H54 (cell line): Measurements from ENCODE around the gene IL37.
"Not testable (repeated sequence)": the region's sequence is repeated elsewhere in the genome, so short reads cannot be mapped to it uniquely, and the experiment has no call there.

ENCODE experiments used
- DNase-seq: peaks from one replicate; pipeline ENCODE4 v3.0.0; 2011; ENCODE audit warnings: low spot score, mixed read lengths; ENCODE audit not compliant: insufficient read length
- FAIRE-seq: peaks from 3 replicates; lab custom pipeline; 2011; peaks lifted over from hg19 to GRCh38; lab: Jason Lieb, UNC
- POLR2A ChIP-seq: IDR thresholded peaks from 2 replicates; pipeline ENCODE4 v1.6.1; 2011; ENCODE audit warnings: low read depth, mild to moderate bottlenecking, low read length

Gene IL37

DNA sequence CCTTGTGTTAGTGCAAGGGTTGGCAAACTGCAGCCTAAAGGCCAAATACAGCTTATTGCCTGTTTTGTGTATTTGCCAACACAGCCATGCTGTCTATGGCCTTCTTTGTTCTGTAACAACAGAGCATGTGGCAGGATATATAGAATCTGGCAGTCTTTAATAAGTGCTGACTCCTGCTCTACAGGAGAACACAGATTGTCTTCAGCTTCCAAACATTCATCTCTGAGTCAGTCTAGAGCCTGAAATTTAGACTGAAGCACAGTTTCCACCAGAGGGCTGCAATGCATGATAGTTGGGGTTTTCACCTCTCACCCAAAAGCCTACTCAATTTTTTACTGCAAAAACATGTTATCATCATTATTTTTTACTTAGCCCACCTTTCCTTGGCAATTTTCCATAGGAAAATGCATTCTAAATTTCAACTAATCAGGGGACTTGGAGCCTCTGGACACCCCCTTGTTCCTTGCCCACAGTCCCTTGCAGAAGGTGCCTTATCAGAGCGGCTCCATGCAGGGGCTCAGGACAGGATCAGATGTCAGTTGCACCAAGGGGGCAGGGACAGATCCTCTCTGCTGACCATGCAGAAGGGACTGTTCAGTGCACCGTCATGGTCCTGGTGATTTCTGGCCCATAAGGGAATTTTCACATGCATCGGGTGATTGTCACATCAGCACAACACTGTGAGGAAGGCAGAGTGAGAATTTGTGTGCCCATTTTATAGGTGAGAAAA is 12.4 kb downstream of the IL37 start:
- DNase-seq (no peak), FAIRE-seq (no peak)
- no peak for TF ChIP-seq POLR2A

DNA sequence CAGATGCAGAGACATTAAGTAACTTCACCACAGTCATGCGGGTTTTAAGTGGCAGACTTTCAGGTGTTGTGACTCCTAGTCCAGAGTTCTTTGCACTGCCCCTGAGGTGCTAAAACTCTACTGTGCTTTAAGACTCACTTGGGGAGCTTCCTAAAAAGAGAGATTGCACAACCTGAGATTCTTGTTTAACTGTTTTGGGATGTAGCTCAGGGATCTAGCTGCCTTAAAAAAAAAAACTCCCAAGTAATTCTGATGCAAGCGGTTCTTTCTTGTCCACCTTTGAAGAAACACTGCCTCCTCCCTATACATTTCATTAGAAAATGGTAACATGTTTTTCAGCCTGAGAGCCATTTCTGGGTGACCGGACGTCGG is 13.0 kb downstream of the IL37 start:
- TF ChIP-seq POLR2A, result no peak
- DNase-seq (no peak), FAIRE-seq (no peak)

DNA sequence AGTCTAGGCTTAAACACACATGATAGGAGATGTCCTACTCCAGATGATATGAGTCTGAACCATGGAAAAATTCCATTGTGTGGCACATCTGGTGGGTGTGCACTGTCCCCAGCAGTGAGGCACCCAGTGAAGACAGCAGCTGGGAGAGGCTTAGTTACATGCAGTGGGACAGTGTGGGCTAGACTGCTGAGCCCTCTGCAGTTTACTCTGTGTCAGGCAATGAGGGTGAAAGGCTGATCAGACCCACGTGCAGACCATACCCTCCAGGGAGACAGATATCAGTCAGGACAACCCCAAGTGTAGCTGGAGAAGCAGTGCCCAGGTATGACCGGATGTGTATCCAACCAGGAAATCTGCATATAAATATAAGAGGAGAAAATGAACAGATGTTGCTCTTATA is 13.4 kb downstream of the IL37 start:
- FAIRE-seq, result no peak

DNA sequence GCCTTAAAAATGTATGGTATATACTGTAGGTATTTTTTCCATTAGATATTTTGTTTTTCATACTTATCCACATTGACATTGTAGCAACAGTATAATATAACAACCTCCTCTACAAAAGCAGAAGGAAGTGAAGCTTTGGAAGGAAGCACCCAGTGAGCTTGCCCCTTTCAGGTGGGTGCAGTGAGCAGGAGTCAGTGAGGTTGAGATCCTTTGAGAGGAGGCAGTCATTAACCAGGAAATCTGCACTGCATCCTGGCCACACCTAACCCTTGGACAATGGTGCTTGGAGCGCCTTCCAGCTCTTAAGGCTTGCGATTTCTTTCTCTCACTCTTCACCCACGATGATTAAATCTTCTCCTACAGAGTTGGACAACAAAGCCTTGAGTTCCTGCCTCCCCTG is 13.9 kb downstream of the IL37 start:
- DNase-seq, result no peak
- no peak for TF ChIP-seq POLR2A
- FAIRE-seq, result no peak

More for the DNA sequence above, 13.4 kb downstream of the IL37 start:
- TF ChIP-seq POLR2A, result no peak
- DNase-seq, result no peak

DNA sequence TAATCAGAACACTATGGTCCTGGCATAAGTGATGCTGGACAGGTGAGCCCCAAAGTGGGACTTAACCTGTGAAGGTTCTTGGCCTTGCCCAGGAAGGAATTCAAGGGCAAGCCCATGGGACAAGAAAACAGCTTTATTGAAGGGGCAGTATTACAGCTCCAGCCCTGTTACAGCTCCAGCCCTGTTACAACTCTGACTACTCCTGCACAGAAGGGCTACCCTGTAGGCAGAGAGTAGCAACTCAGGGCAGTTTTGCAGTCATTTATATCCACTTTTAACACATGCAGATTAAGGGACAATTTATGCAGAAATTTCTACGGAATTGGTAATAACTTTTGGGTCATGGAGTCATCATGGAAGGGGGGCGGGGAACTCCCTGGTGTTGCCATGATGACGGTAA is 15.7 kb downstream of the IL37 start:
- no peak for TF ChIP-seq POLR2A
- FAIRE-seq (no peak), DNase-seq (no peak)

DNA sequence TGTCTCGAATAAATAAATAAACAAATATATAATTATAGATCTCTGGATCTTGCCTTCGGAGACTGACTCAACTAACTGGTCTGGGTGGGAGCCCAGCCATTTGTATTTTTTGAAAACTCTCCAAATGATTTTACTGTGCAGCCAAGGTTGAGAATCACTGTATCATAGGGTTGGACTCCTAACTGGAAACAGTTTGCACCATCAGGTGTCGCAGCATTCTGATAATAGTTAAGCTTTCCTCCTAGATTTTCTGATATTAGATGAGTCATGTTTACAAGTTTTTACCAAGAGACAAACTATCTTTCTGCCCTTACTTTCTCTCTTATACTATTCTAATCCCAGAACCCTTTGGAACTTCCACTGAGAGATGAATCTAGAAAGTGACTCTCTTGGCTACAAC is 16.8 kb downstream of the IL37 start:
- DNase-seq (no peak), FAIRE-seq (no peak)
- no peak for TF ChIP-seq POLR2A

GRCh38 chr2:112933261-112933660 is 22.3 kb downstream of the IL37 start:
- no peak for TF ChIP-seq POLR2A
- no peak for FAIRE-seq
- no peak for DNase-seq

- FAIRE-seq, result not testable (repeated sequence)
Observed at GRCh38 chr2:112934117-112934516, 23.2 kb downstream of the IL37 start.

DNA sequence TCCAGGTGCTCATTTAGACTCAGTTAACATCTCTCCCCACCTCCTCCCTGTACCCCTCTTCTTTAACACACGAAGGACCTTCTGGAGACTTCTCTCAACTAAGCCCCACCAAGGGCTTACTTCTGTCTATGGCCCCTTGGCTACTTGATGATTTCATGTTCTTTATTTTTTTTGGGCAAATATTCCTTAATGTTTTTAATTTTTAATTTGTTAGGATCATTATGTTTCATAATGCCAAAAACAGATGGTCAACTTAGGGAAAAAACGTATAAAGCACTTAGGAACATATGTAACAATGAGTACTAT is 25.9 kb downstream of the IL37 start:
- no peak for FAIRE-seq
- TF ChIP-seq POLR2A, result no peak
- DNase-seq, result no peak

More at GRCh38 chr2:112934117-112934516, 23.2 kb downstream of the IL37 start:
- not testable (repeated sequence) for DNase-seq

GRCh38 chr2:112938904-112939303 is 27.9 kb downstream of the IL37 start:
- FAIRE-seq (peak; percentile 81), DNase-seq (peak; percentile 19)
- no peak for TF ChIP-seq POLR2A

GRCh38 chr2:112939425-112939824 is 28.5 kb downstream of the IL37 start:
- DNase-seq (no peak), FAIRE-seq (no peak)
- no peak for TF ChIP-seq POLR2A

DNA sequence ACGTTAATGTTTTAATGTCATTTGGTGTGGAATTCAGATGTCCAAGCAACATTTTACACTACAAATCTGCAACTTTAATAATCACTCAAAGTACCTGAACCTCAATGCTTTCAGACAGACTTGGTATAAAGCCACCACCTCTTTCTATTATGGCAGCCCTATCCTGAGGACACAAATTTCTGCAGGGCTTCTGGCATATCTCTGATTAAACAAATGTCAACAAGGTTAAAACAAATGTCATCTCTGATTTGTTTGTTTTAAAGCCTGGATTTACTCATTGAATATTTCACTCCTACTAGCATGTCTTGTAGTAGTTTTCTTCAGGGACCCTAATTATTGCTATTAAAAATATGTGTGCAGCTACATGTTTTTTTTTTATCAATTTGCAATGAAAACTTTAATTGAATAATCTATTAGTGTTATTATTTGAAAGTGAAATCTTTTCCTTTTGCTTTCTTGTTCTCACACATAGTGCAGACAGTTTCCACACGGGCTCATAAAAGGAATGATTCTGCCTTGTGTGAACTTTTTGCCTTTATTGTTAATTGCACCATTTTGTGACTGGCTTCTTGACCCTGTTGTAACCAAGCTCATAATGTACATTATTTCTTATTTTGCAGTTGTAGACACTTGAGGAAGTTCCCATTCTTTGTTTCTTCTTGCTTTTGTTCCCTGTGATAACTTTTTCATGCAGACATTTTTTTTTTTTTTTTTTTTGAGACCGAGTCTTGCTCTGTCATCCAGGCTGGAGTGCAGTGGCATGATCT is 30.1 kb downstream of the IL37 start:
- no peak for TF ChIP-seq POLR2A
- no peak for DNase-seq
- no peak for FAIRE-seq

DNA sequence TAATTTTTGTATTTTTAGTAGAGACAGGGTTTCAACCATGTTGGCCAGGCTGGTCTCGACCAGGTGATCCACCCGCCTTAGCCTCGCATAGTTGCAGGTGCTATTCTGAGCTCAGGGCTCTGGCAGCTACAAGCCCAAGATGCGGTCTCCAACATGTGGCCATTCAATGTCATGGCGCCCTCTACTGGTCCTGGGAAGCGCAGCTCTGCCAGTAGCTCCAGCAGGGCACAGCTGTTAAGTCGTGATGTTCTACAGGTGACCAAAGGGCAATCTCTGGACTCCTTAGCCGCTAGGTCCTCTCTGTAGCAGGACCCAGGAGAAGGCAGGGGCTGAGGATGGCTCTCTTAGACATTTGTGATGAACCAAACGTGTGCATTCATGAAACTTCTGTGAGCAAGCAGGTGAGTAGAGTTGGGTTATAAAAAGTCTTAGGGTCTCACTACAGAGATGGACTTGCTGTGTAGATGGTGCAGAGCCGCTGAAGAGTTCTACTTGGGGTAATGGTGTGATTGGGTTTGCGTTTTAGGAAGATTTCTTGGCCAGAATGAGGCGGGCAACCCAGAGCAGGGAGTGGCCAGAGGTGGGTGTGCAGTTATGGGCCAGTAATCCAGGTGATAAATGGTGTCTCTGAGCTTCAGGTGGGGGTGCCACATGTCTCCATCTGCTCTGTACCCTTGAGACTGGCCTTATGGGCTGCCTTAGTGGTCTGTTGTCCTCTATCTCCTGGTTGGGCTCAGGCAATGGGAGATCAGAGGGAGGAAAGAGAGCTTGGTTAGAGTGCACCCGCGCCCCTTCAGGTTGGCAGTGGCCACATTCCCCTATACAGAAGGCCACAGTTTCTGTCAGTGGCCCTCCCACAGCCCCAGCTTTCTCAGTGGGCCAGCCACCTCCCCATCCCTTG is 31.0 kb downstream of the IL37 start:
- FAIRE-seq, result peak; percentile 62
- no peak for TF ChIP-seq POLR2A
- peak; percentile 51 for DNase-seq

GRCh38 chr2:112942654-112943002 is 31.7 kb downstream of the IL37 start:
- DNase-seq, result no peak
- no peak for FAIRE-seq
- no peak for TF ChIP-seq POLR2A
